ENCODE results near the gene GPR107. TPM values are rescaled to one million over a fixed set of nuclear protein-coding genes. Genes with fewer than 3 reads are reported as not detected.

The GPR107 gene
- total and polyA plus RNA-seq, 2 of the 8 experiments (the other 6 are each of a cell fraction or from before 2014, with no cell fraction given) = 19.3 to 30.7 TPM

- TF ChIP-seq, protein P1, sequence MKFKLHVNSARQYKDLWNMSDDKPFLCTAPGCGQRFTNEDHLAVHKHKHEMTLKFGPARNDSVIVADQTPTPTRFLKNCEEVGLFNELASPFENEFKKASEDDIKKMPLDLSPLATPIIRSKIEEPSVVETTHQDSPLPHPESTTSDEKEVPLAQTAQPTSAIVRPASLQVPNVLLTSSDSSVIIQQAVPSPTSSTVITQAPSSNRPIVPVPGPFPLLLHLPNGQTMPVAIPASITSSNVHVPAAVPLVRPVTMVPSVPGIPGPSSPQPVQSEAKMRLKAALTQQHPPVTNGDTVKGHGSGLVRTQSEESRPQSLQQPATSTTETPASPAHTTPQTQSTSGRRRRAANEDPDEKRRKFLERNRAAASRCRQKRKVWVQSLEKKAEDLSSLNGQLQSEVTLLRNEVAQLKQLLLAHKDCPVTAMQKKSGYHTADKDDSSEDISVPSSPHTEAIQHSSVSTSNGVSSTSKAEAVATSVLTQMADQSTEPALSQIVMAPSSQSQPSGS (IDR thresholded peaks at IDR 0.05; ENCODE audit: low read length) = no peak
- TF ChIP-seq HDAC2 (IDR thresholded peaks at IDR 0.05; ENCODE audit: borderline replicate concordance in 1 of 2, low read depth in 2 of 2, low read length in 2 of 2) (no peak), SP1 (IDR thresholded peaks at IDR 0.05; ENCODE audit: low read depth, low read length) (no peak), RAD21 (IDR thresholded peaks at IDR 0.05 in 1 of 2, conservative IDR thresholded peaks at IDR 0.05 in 1 of 2; ENCODE audit: low read depth in 2 of 2, low read length in 2 of 2) (no peak; a peak in 1 of 4 replicates), RBBP5 (IDR thresholded peaks at IDR 0.05; ENCODE audit: borderline replicate concordance, low read depth, low read length) (no peak), FOSL1 (IDR thresholded peaks at IDR 0.05; ENCODE audit: insufficient read depth, low read depth, low read length) (no peak), POLR2A (IDR thresholded peaks at IDR 0.05; ENCODE audit: control extremely low read depth in 1 of 2, low read depth in 2 of 2, low read length in 2 of 2) (0 out of 3 replicates have a peak, but pooled peaks of 1 of the 2 experiments have one; percentile 37), ASH2L (IDR thresholded peaks at IDR 0.05; ENCODE audit: low read length) (no peak), JUND (IDR thresholded peaks at IDR 0.05; ENCODE audit: low read length) (peak; percentile 81), SP4 (IDR thresholded peaks at IDR 0.05; ENCODE audit: low read length) (no peak), RNF2 (IDR thresholded peaks at IDR 0.05; ENCODE audit: borderline replicate concordance, low read depth, low read length, missing control alignments, poor library complexity, severe bottlenecking) (no peak), TCF12 (IDR thresholded peaks at IDR 0.05; ENCODE audit: low read depth, low read length) (no peak), NANOG (IDR thresholded peaks at IDR 0.05; ENCODE audit: insufficient read depth, low read depth, low read length, poor library complexity, severe bottlenecking) (no peak), PHF8 (conservative IDR thresholded peaks at IDR 0.05; ENCODE audit: low read depth, low read length) (no peak), EGR1 (IDR thresholded peaks at IDR 0.05; ENCODE audit: borderline replicate concordance, low read depth, low read length) (no peak)
- TF ChIP-seq, protein P2, sequence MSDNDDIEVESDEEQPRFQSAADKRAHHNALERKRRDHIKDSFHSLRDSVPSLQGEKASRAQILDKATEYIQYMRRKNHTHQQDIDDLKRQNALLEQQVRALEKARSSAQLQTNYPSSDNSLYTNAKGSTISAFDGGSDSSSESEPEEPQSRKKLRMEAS (IDR thresholded peaks at IDR 0.05) = peak; percentile 34; the same call in 1 of the 2 replicates
These were observed 84.5 kb downstream of the GPR107 start (continued) for GRCh38 chr9:130138171-130138653.
